RWPE1 (cell line): Measurements from ENCODE around the gene TMEM231.
"Not testable (repeated sequence)": the region's sequence is repeated elsewhere in the genome, so short reads cannot be mapped to it uniquely, and the experiment has no call there.

Source experiments
- CTCF ChIA-PET: fragments of 350-600 bp; sonication (Branson Sonifier 250); formaldehyde crosslinking; extraction: SDS; loops from one replicate; lab custom pipeline; 2021; lab: Yijun Ruan, JAX
- POLR2A ChIA-PET: fragments of 400-600 bp; formaldehyde crosslinking; extraction: SDS; loops from one replicate; lab custom pipeline; 2020; ENCODE audit warnings: antibody characterized with exemption; ENCODE audit not compliant: low non-redundant PET; lab: Yijun Ruan, JAX
- DNase-seq: peaks from one replicate; pipeline ENCODE4 v3.0.0; 2012; ENCODE audit warnings: low spot score
- H3K27ac ChIP-seq: fragments of 450-650 bp; 2 replicates; pipeline ENCODE4 v1.5.1; 2017
- CTCF ChIP-seq: fragments of 450-650 bp; conservative IDR thresholded peaks from 2 replicates; pipeline ENCODE4 v1.5.1; 2017; ENCODE audit warnings: low read depth, mild to moderate bottlenecking

TMEM231 gene

GRCh38 chr16:75502916-75503605 is 53.0 kb downstream of the TMEM231 start:
- TF ChIP-seq CTCF: no peak
- H3K27ac ChIP-seq: peak overlapping the region; percentile 26; the same call in 1 of the 2 replicates
- DNase-seq: peak; percentile 38
- ChIA-PET POLR2A (no interaction called here), CTCF (no interaction called here)

GRCh38 chr16:75501820-75502219 is 54.2 kb downstream of the TMEM231 start:
- H3K27ac ChIP-seq: peak overlapping the region; percentile 56
- CTCF ChIA-PET, POLR2A ChIA-PET: not testable (repeated sequence)
- peak; percentile 22 for DNase-seq

- no peak for TF ChIP-seq CTCF
- ChIA-PET POLR2A (no interaction called here), CTCF (interaction anchor here (0.6 kb wide), 1 partner anchor 29 kb away, joined by 3 read pairs; no protein-coding TSS in a partner anchor)
- DNase-seq: no peak
- H3K27ac ChIP-seq: no peak overlapping the region; the same call in 1 of the 2 replicates
Measured at GRCh38 chr16:75501359-75501758, 54.7 kb downstream of the TMEM231 start.

GRCh38 chr16:75498605-75499322 is 57.3 kb downstream of the TMEM231 start:
- POLR2A ChIA-PET, DNase-seq, CTCF ChIA-PET: not testable (repeated sequence)
- H3K27ac ChIP-seq: peak overlapping the region; percentile 52

- TF ChIP-seq CTCF: no peak
- no peak for DNase-seq
- H3K27ac ChIP-seq: no peak overlapping the region
- POLR2A ChIA-PET: interaction anchor here (0.9 kb wide), 1 partner anchor 20 kb away, joined by 3 read pairs; no protein-coding TSS in a partner anchor
- CTCF ChIA-PET: interaction anchor here (0.6 kb wide), 1 partner anchor 268 kb away, joined by 4 read pairs; no protein-coding TSS in a partner anchor
Measured at GRCh38 chr16:75497558-75497957, 58.5 kb downstream of the TMEM231 start.

- no peak for DNase-seq
- POLR2A ChIA-PET: interaction anchor here (0.7 kb wide), 1 partner anchor 11 kb away, joined by 4 read pairs; no protein-coding TSS in a partner anchor
- H3K27ac ChIP-seq: no peak within 1 kb of the TSS
- no peak for TF ChIP-seq CTCF
- CTCF ChIA-PET: interaction anchor here (0.8 to 2.1 kb wide), 4 partner anchors 22 to 295 kb away, joined by 3 to 9 read pairs (median 6); no protein-coding TSS in a partner anchor
Measured at GRCh38 chr16:75495076-75495674, 60.9 kb downstream of the TMEM231 start, which contains the start of gene CHST6. Gene CHST6 (minus strand): TSS chr16:75495441. CDS start chr16:75479828, 15,613 bp downstream.

- CTCF ChIA-PET: interaction anchor here (0.8 to 2.1 kb wide), 4 partner anchors 23 to 295 kb away, joined by 3 to 9 read pairs (median 6); no protein-coding TSS in a partner anchor
- no peak overlapping the region for H3K27ac ChIP-seq
- POLR2A ChIA-PET: no interaction called here
- TF ChIP-seq CTCF: no peak
- no peak for DNase-seq
Measured at GRCh38 chr16:75494661-75495075, 61.4 kb downstream of the TMEM231 start.
